H9 (cell line): Measurements from ENCODE around the gene PITRM1. TPM values are rescaled to one million over a fixed set of nuclear protein-coding genes. Genes with fewer than 3 reads are reported as not detected.

Experiments
- DNase-seq: peaks from one replicate; pipeline ENCODE4 v3.0.0-alpha.2; 2017
- H2AFZ ChIP-seq: one replicate; pipeline ENCODE4 v1.6.1; 2013; ENCODE audit warnings: mild to moderate bottlenecking, low read length, control low read depth, moderate library complexity
- H2AK5ac ChIP-seq: 2 replicates; pipeline ENCODE4 v1.6.1; 2013; ENCODE audit warnings: low read length, control low read depth, mixed read lengths; ENCODE audit not compliant: insufficient read length
- H2BK120ac ChIP-seq: one replicate; pipeline ENCODE4 v1.6.1; 2013; ENCODE audit warnings: low read depth, mild to moderate bottlenecking, low read length, control low read depth, inconsistent platforms; ENCODE audit not compliant: poor library complexity, severe bottlenecking
- H2BK12ac ChIP-seq: 2 replicates; pipeline ENCODE4 v1.6.1; 2013; ENCODE audit warnings: low read length, control low read depth, mixed read lengths, low read depth; ENCODE audit not compliant: insufficient read length
- H2BK15ac ChIP-seq: 2 replicates; pipeline ENCODE4 v1.6.1; 2013; ENCODE audit warnings: low read depth, low read length, control low read depth
- H2BK20ac ChIP-seq: one replicate; pipeline ENCODE4 v1.6.1; 2013; ENCODE audit warnings: low read depth, mild to moderate bottlenecking, low read length, control low read depth, inconsistent platforms; ENCODE audit not compliant: poor library complexity, severe bottlenecking
- H2BK5ac ChIP-seq: 2 replicates; pipeline ENCODE4 v1.6.1; 2013; ENCODE audit warnings: low read length, control low read depth, mixed read lengths; ENCODE audit not compliant: insufficient read length
- H3K14ac ChIP-seq: 2 replicates; pipeline ENCODE4 v1.6.1; 2013; ENCODE audit warnings: low read length, control low read depth; ENCODE audit not compliant: insufficient read depth
- H3K18ac ChIP-seq: 2 replicates; pipeline ENCODE4 v1.6.1; 2013; ENCODE audit warnings: low read depth, mild to moderate bottlenecking, mixed read lengths, low read length, control low read depth; ENCODE audit not compliant: insufficient read length
- H3K23ac ChIP-seq: 2 replicates; pipeline ENCODE4 v1.6.1; 2013; ENCODE audit warnings: low read length, control low read depth, mixed read lengths, low read depth; ENCODE audit not compliant: insufficient read length
- H3K23me2 ChIP-seq: 2 replicates; pipeline ENCODE4 v1.6.1; 2013; ENCODE audit warnings: low read depth, mild to moderate bottlenecking, mixed read lengths, low read length, control low read depth; ENCODE audit not compliant: insufficient read length, poor library complexity, severe bottlenecking
- H3K27ac ChIP-seq: 2 replicates; pipeline ENCODE4 v1.5.1; 2013; ENCODE audit warnings: low read length, control low read depth, mixed read lengths, low read depth; ENCODE audit not compliant: insufficient read length
- H3K27me3 ChIP-seq: 2 replicates; pipeline ENCODE4 v1.6.1; 2013; ENCODE audit warnings: low read length, control low read depth, inconsistent platforms; ENCODE audit not compliant: insufficient read depth
- H3K4ac ChIP-seq: 2 replicates; pipeline ENCODE4 v1.6.1; 2013; ENCODE audit warnings: low read depth, mild to moderate bottlenecking, control low read depth, inconsistent platforms, low read length, moderate library complexity
- H3K4me1 ChIP-seq: 2 replicates; pipeline ENCODE4 v1.6.1; 2013; ENCODE audit warnings: low read length, control low read depth, inconsistent platforms; ENCODE audit not compliant: insufficient read depth
- H3K4me2 ChIP-seq: 2 replicates; pipeline ENCODE4 v1.6.1; 2013; ENCODE audit warnings: low read length, control low read depth, mixed read lengths; ENCODE audit not compliant: insufficient read length, insufficient read depth
- H3K56ac ChIP-seq: 2 replicates; pipeline ENCODE4 v1.6.1; 2013; ENCODE audit warnings: low read depth, mild to moderate bottlenecking, mixed read lengths, low read length, control low read depth; ENCODE audit not compliant: insufficient read length
- H3K79me1 ChIP-seq: 2 replicates; pipeline ENCODE4 v1.6.1; 2013; ENCODE audit warnings: low read depth, mild to moderate bottlenecking, moderate library complexity, low read length, control low read depth, inconsistent platforms; ENCODE audit not compliant: insufficient read depth, poor library complexity, severe bottlenecking
- H3K79me2 ChIP-seq: 2 replicates; pipeline ENCODE4 v1.6.1; 2013; ENCODE audit warnings: low read length, control low read depth, inconsistent platforms; ENCODE audit not compliant: insufficient read depth
- H3K9ac ChIP-seq: 2 replicates; pipeline ENCODE4 v1.6.1; 2013; ENCODE audit warnings: low read length, control low read depth, mixed read lengths; ENCODE audit not compliant: insufficient read length; ENCODE audit errors: extremely low read depth
- H3K9me3 ChIP-seq: one replicate; pipeline ENCODE4 v1.6.1; 2013; ENCODE audit warnings: low read depth, low read length, inconsistent platforms; ENCODE audit not compliant: control insufficient read depth
- H3T11ph ChIP-seq: one replicate; pipeline ENCODE4 v1.6.1; 2013; ENCODE audit warnings: mild to moderate bottlenecking, low read length, control low read depth, inconsistent platforms
- H4K20me1 ChIP-seq: one replicate; pipeline ENCODE4 v1.6.1; 2013; ENCODE audit not compliant: control insufficient read depth, insufficient read length, insufficient read depth
- H4K5ac ChIP-seq: 2 replicates; pipeline ENCODE4 v1.6.1; 2013; ENCODE audit warnings: low read depth, mild to moderate bottlenecking, mixed read lengths, low read length, control low read depth; ENCODE audit not compliant: insufficient read length
- H4K8ac ChIP-seq: replicated peaks from 2 replicates; pipeline ENCODE4 v1.6.1; 2013; ENCODE audit warnings: low read length, control low read depth, mixed read lengths, low read depth; ENCODE audit not compliant: insufficient read length
- H4K91ac ChIP-seq: 2 replicates; pipeline ENCODE4 v1.6.1; 2013; ENCODE audit warnings: low read depth, mild to moderate bottlenecking, moderate library complexity, mixed read lengths, low read length, control low read depth; ENCODE audit not compliant: insufficient read length
- H3K27ac Mint-ChIP-seq, 3 experiments: 2 replicates in 2 of 3; 3 replicates in 1 of 3; pipeline ENCODE4 v1.8.0; 2020 to 2021; ENCODE audit warnings: mixed read lengths in 3 of 3, mild to moderate bottlenecking in 1 of 3, moderate library complexity in 1 of 3
- H3K27me3 Mint-ChIP-seq: 2 replicates; pipeline ENCODE4 v1.8.0; 2021; ENCODE audit warnings: low read depth, mild to moderate bottlenecking, moderate library complexity, mixed read lengths
- H3K36me3 Mint-ChIP-seq, 3 experiments: 2 replicates in 2 of 3; 3 replicates in 1 of 3; pipeline ENCODE4 v1.8.0; 2020 to 2021; ENCODE audit warnings: low read depth in 3 of 3, mixed read lengths in 3 of 3; ENCODE audit not compliant: insufficient read depth in 1 of 3
- H3K4me1 Mint-ChIP-seq, 2 experiments: 2 replicates each; pipeline ENCODE4 v1.8.0; 2020; ENCODE audit warnings: mixed read lengths in 2 of 2
- H3K4me3 Mint-ChIP-seq, 2 experiments: 2 replicates in 1 of 2; 3 replicates in 1 of 2; pipeline ENCODE4 v1.8.0; 2020 to 2021; ENCODE audit warnings: mild to moderate bottlenecking in 2 of 2, mixed read lengths in 2 of 2, moderate library complexity in 1 of 2
- H3K9me3 Mint-ChIP-seq, 2 experiments: 2 replicates in 1 of 2; 3 replicates in 1 of 2; pipeline ENCODE4 v1.8.0; 2020; ENCODE audit warnings: mild to moderate bottlenecking in 2 of 2, mixed read lengths in 2 of 2, moderate library complexity in 1 of 2
- CTCF ChIP-seq: fragments of 200-600 bp; sonication (generic); conservative IDR thresholded peaks from 3 replicates; pipeline ENCODE4 v1.8.0; 2021; ENCODE audit warnings: antibody characterized with exemption, mild to moderate bottlenecking
- WGBS: extraction: QIAGEN DNeasy Blood & Tissue Kit; methylation state at CpG from one replicate; pipeline ENCODE4 v1.1.7; 2013; ENCODE audit warnings: missing lambda C conversion rate, low lambda C conversion rate, mixed read lengths; ENCODE audit not compliant: insufficient read length; ENCODE audit errors: extremely low coverage; 5-methylcytosine and 5-hydroxymethylcytosine counted together
- total RNA-seq: library from RNA; stranded (reverse); gene quantifications from 2 replicates; pipeline ENCODE4 v1.2.1, GENCODE V29; 2021

The PITRM1 gene
- total RNA-seq, 1 experiment from 2014 or later, result 27.8 TPM

- no peak for TF ChIP-seq CTCF
- Mint-ChIP-seq H3K4me1 (no peaks in the 10 kb centered on the region), H3K27me3 (no peaks in the 10 kb centered on the region; the same call in 1 of the 2 replicates), H3K36me3 (no peaks in the 10 kb centered on the region), H3K9me3 (no peaks in the 10 kb centered on the region; a peak in 1 of 5 replicates), H3K4me3 (no peak overlapping the region), H3K27ac (no peak overlapping the region)
- Histone ChIP-seq H2BK120ac (no peak overlapping the region), H3K4me2 (no peak overlapping the region), H3K18ac (no peak overlapping the region), H3K56ac (no peak overlapping the region), H3K79me1 (no peaks in the 10 kb centered on the region), H3K23ac (no peak overlapping the region), H4K20me1 (no peaks in the 10 kb centered on the region), H2BK5ac (no peak overlapping the region), H2BK12ac (no peak overlapping the region), H2AK5ac (no peak overlapping the region), H3K14ac (no peak overlapping the region), H3T11ph (no peak overlapping the region), H3K4ac (no peak overlapping the region), H2BK15ac (no peak overlapping the region), H3K9ac (no peak overlapping the region), H2AFZ (no peak overlapping the region), H4K91ac (no peak overlapping the region), H3K23me2 (no peaks in the 10 kb centered on the region), H3K9me3 (no peaks in the 10 kb centered on the region), H3K79me2 (no peaks in the 10 kb centered on the region), H4K5ac (no peak overlapping the region), H3K27me3 (no peaks in the 10 kb centered on the region), H4K8ac (no peak overlapping the region), H3K4me1 (no peaks in the 10 kb centered on the region), H2BK20ac (no peak overlapping the region), H3K27ac (no peak overlapping the region)
- DNase-seq, result no peak
- WGBS, result no CpG with 5 or more reads among the region's 10 CpGs
Measured at GRCh38 chr10:3213208-3213607, 40.6 kb upstream of the PITRM1 start.
